DND-41 (cell line): ENCODE data around the gene DIS3.
A peak's percentile ranks its signal among the peaks of the same experiment; 100 is the strongest.
"Not testable (repeated sequence)": the region's sequence is repeated elsewhere in the genome, so short reads cannot be mapped to it uniquely, and the experiment has no call there.

Experiments
- ATAC-seq: fragments of 200-7000 bp; cut with Tn5 transposase; 3 replicates; pipeline ENCODE4 v1.9.1; 2021; ENCODE audit warnings: low read depth; ENCODE audit not compliant: insufficient read depth
- DNase-seq: peaks from one replicate; pipeline ENCODE4 v3.0.0-alpha.2; 2020
- H2AFZ ChIP-seq: 2 replicates; pipeline ENCODE4 v1.6.0; 2012; ENCODE audit warnings: low read depth, low read length
- H3K27ac ChIP-seq: 2 replicates; pipeline ENCODE4 v1.5.1; 2012; ENCODE audit warnings: low read length, inconsistent platforms
- H3K27me3 ChIP-seq: fragments of 200-600 bp; sonication (generic); 2 replicates; pipeline ENCODE4 v1.6.0; 2012; ENCODE audit warnings: low read length, mild to moderate bottlenecking, inconsistent platforms; ENCODE audit not compliant: insufficient read depth, poor library complexity
- H3K36me3 ChIP-seq: 2 replicates; pipeline ENCODE4 v1.5.1; 2012; ENCODE audit warnings: low read length, inconsistent platforms; ENCODE audit not compliant: insufficient read depth
- H3K4me1 ChIP-seq: 2 replicates; pipeline ENCODE4 v1.5.1; 2012; ENCODE audit warnings: mild to moderate bottlenecking, low read length; ENCODE audit not compliant: insufficient read depth
- H3K4me2 ChIP-seq: 2 replicates; pipeline ENCODE4 v1.6.0; 2012; ENCODE audit warnings: mild to moderate bottlenecking, moderate library complexity, low read length, inconsistent platforms; ENCODE audit not compliant: insufficient read depth
- H3K4me3 ChIP-seq, 2 experiments: fragments of 200-600 bp in 1 of 2; shearing (Covaris generic) in 1 of 2; 2 replicates each; pipeline ENCODE4 v1.5.1; 2012 to 2016; ENCODE audit warnings: inconsistent platforms in 2 of 2, low read length in 2 of 2, mild to moderate bottlenecking in 2 of 2, low read depth in 1 of 2, moderate library complexity in 1 of 2
- H3K79me2 ChIP-seq: 2 replicates; pipeline ENCODE4 v1.6.0; 2012; ENCODE audit warnings: low read length, inconsistent platforms; ENCODE audit not compliant: insufficient read depth
- H3K9ac ChIP-seq: 2 replicates; pipeline ENCODE4 v1.6.0; 2012; ENCODE audit warnings: low read depth, mild to moderate bottlenecking, inconsistent platforms, low read length, moderate library complexity
- H3K9me3 ChIP-seq: 2 replicates; pipeline ENCODE4 v1.5.1; 2012; ENCODE audit warnings: low read length, moderate library complexity, mild to moderate bottlenecking, inconsistent platforms; ENCODE audit not compliant: insufficient read depth, severe bottlenecking
- H4K20me1 ChIP-seq: 2 replicates; pipeline ENCODE4 v1.6.0; 2012; ENCODE audit warnings: low read length; ENCODE audit not compliant: insufficient read depth
- EZH2 ChIP-seq: IDR thresholded peaks from 3 replicates; pipeline ENCODE4 v1.6.1; 2012; ENCODE audit warnings: borderline replicate concordance, low read depth, mild to moderate bottlenecking, moderate library complexity, low read length, inconsistent platforms; ENCODE audit not compliant: severe bottlenecking
- TF ChIP-seq, protein P1 (sequence below): IDR thresholded peaks from 2 replicates; pipeline ENCODE4 v1.5.1; 2012; ENCODE audit warnings: borderline replicate concordance, low read length, moderate library complexity, mild to moderate bottlenecking; ENCODE audit not compliant: poor library complexity, severe bottlenecking; ENCODE audit errors: extremely low read depth

Gene DIS3

DNA sequence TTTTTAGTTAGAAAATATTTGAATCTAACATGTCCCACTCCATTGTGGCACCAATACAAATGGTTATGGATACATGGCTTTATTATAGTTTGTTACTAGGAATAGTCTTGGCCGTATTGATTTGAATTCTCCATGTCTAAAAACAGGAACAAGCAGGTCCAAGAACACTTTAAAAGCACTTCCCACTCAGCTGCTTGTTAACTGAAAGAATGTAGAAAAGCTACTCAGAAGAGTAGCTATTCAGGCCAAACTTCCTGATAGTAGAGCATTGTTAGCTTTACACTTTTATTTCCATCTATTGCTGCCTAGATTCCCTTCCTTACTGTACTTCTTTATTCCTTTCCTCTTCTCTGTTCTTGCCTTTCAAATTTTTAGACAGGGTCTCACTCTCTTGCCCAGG is 7.1 kb upstream of the DIS3 start:
- Histone ChIP-seq H3K9me3 (no peaks in the 10 kb centered on the region), H3K4me2 (no peak overlapping the region), H2AFZ (no peak overlapping the region), H3K4me3 (no peak overlapping the region), H3K27ac (no peak overlapping the region), H3K27me3 (no peaks in the 10 kb centered on the region), H3K79me2 (peaks cover 84% of the 10 kb centered on the region), H3K4me1 (peaks cover 24% of the 10 kb centered on the region), H4K20me1 (peaks cover 13% of the 10 kb centered on the region; the same call in 1 of the 2 replicates), H3K36me3 (peaks cover 48% of the 10 kb centered on the region), H3K9ac (no peak overlapping the region)
- TF ChIP-seq, protein P1, sequence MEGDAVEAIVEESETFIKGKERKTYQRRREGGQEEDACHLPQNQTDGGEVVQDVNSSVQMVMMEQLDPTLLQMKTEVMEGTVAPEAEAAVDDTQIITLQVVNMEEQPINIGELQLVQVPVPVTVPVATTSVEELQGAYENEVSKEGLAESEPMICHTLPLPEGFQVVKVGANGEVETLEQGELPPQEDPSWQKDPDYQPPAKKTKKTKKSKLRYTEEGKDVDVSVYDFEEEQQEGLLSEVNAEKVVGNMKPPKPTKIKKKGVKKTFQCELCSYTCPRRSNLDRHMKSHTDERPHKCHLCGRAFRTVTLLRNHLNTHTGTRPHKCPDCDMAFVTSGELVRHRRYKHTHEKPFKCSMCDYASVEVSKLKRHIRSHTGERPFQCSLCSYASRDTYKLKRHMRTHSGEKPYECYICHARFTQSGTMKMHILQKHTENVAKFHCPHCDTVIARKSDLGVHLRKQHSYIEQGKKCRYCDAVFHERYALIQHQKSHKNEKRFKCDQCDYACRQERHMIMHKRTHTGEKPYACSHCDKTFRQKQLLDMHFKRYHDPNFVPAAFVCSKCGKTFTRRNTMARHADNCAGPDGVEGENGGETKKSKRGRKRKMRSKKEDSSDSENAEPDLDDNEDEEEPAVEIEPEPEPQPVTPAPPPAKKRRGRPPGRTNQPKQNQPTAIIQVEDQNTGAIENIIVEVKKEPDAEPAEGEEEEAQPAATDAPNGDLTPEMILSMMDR, result no peak
- TF ChIP-seq EZH2, result no peak
- DNase-seq (no peak), ATAC-seq (no peak)

DNA sequence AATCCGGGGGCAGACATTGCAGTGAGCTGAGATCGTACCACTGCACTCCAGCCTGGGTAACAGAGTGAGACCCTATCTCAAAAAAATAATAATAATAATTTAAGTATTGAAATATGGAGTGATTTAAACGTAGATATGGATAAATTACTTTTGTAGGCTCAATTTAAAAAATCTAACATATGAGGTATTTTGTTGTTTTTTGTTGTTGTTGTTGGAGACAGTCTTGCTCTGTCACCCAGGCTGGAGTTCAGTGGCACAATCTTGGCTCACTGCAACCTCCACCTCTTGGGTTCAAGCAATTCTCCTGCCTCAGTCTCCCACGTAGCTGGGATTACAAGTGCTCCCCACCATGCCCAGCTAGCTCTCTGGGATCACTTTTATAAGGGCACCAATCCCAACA is 3.0 kb upstream of the DIS3 start:
- 0 out of 4 replicates have a peak overlapping the region, but pooled peaks of 1 of the 2 experiments have one; percentile 11 for H3K4me3 ChIP-seq
- not testable (repeated sequence) for DNase-seq, H3K9me3 ChIP-seq, H3K27me3 ChIP-seq, H3K27ac ChIP-seq, ATAC-seq, H2AFZ ChIP-seq, H3K9ac ChIP-seq
- H3K36me3 ChIP-seq, result peaks cover 19% of the 10 kb centered on the region
- H3K79me2 ChIP-seq, result peaks cover 99% of the 10 kb centered on the region
- H4K20me1 ChIP-seq, result peaks cover 18% of the 10 kb centered on the region; the same call in 1 of the 2 replicates
- peaks cover 46% of the 10 kb centered on the region for H3K4me1 ChIP-seq
- peak overlapping the region; percentile 92; the same call in 1 of the 2 replicates for H3K4me2 ChIP-seq

DNA sequence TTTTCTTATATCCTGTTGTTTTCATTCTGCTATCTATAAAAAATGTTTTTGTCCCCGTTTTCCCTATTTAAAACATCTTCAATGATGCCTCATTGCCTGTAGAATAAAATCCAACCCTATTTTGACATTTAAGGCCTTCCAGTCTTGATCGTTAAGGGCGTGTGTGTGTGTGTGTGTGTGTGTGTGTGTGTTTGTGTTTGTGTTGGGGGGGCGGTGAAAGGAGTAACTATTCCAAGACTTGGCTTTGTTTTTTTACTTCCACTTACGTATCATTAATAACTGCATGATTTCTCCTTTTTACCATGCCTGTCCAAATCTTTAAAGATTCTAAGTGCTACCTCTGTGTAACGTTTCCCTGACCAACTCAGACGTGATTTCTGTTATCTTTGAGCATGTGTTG is 1.0 kb upstream of the DIS3 start:
- H2AFZ ChIP-seq, result peak overlapping the region; percentile 93

GRCh38 chr13:72774019-72774418 is 7.7 kb downstream of the DIS3 start:
- Histone ChIP-seq H2AFZ (no peak overlapping the region), H3K9ac (no peak overlapping the region), H3K36me3 (peaks cover 94% of the 10 kb centered on the region), H3K4me2 (no peak overlapping the region), H3K27ac (no peak overlapping the region), H3K79me2 (peaks cover 22% of the 10 kb centered on the region), H4K20me1 (peaks cover 3% of the 10 kb centered on the region; the same call in 1 of the 2 replicates), H3K27me3 (no peaks in the 10 kb centered on the region), H3K9me3 (no peaks in the 10 kb centered on the region), H3K4me3 (no peak overlapping the region), H3K4me1 (peaks cover 3% of the 10 kb centered on the region)
- no peak for DNase-seq
- ATAC-seq, result no peak
- no peak for TF ChIP-seq EZH2
- TF ChIP-seq, protein P1, result no peak

More for the DNA sequence above, 1.0 kb upstream of the DIS3 start:
- Histone ChIP-seq H3K27ac (peak overlapping the region; percentile 89), H3K4me1 (peaks cover 53% of the 10 kb centered on the region), H4K20me1 (peaks cover 18% of the 10 kb centered on the region; the same call in 1 of the 2 replicates), H3K9me3 (no peaks in the 10 kb centered on the region), H3K27me3 (no peaks in the 10 kb centered on the region), H3K4me2 (peak overlapping the region; percentile 92), H3K79me2 (peaks cover 98% of the 10 kb centered on the region), H3K9ac (peak overlapping the region; percentile 82), H3K36me3 (peaks cover 34% of the 10 kb centered on the region), H3K4me3 (peak overlapping the region; percentile 61 to 89)
- TF ChIP-seq, protein P1, result no peak
- TF ChIP-seq EZH2, result no peak
- no peak for ATAC-seq
- DNase-seq, result no peak
